ENCODE measurements around the gene TMEM219. TPM values are rescaled to one million over a fixed set of nuclear protein-coding genes. Genes with fewer than 3 reads are reported as not detected.

The TMEM219 gene
- total RNA-seq, 4 donors from 2014 or later, result 78.0 to 109 (median 106) TPM

GRCh38 chr16:30003670-30004423, 42.0 kb downstream of the TMEM219 start:
- DNase-seq (ENCODE audit: low spot score in 2 of 2), result no peak

GRCh38 chr16:30004424-30004776, 42.5 kb downstream of the TMEM219 start:
- Histone ChIP-seq H3K27me3 (peaks cover 10% of the 10 kb centered on the region), H3K9me3 (no peaks in the 10 kb centered on the region), H3K4me3 (no peak overlapping the region), H3K36me3 (peaks cover 42% of the 10 kb centered on the region), H3K4me1 (no peaks in the 10 kb centered on the region), H3K27ac (no peak overlapping the region)
- TF ChIP-seq EP300 (IDR thresholded peaks at IDR 0.05) (no peak), CTCF (IDR thresholded peaks at IDR 0.05) (no peak), POLR2A (IDR thresholded peaks at IDR 0.05) (no peak), POLR2AphosphoS5 (IDR thresholded peaks at IDR 0.05) (no peak)
- no peak for DNase-seq (ENCODE audit: low spot score in 2 of 2)
- 57% methylated on average over 8 of the region's 19 CpGs for WGBS

More at GRCh38 chr16:30003670-30004423, 42.0 kb downstream of the TMEM219 start:
- Histone ChIP-seq H3K9me3 (no peaks in the 10 kb centered on the region), H3K36me3 (peaks cover 46% of the 10 kb centered on the region), H3K4me3 (no peak overlapping the region), H3K27me3 (peaks cover 5% of the 10 kb centered on the region), H3K27ac (no peak overlapping the region), H3K4me1 (no peaks in the 10 kb centered on the region)
- 88% methylated on average over 15 of the region's 17 CpGs for WGBS
- no peak for TF ChIP-seq POLR2AphosphoS5 (IDR thresholded peaks at IDR 0.05)

- TF ChIP-seq POLR2AphosphoS5 (IDR thresholded peaks at IDR 0.05) (no peak), EP300 (IDR thresholded peaks at IDR 0.05) (no peak), POLR2A (IDR thresholded peaks at IDR 0.05) (no peak), CTCF (IDR thresholded peaks at IDR 0.05) (no peak)
Measured at GRCh38 chr16:30004811-30005242, 42.9 kb downstream of the TMEM219 start.

GRCh38 chr16:30005341-30006094, 43.6 kb downstream of the TMEM219 start:
- TF ChIP-seq CTCF (IDR thresholded peaks at IDR 0.05), result peak; percentile 55 to 84
- TF ChIP-seq POLR2AphosphoS5 (IDR thresholded peaks at IDR 0.05), result no peak
- no peak overlapping the region for H3K4me3 ChIP-seq
- 55% methylated on average over 17 of the region's 35 CpGs for WGBS

More at GRCh38 chr16:30004811-30005242, 42.9 kb downstream of the TMEM219 start:
- H3K4me3 ChIP-seq, result no peak overlapping the region
- H3K36me3 ChIP-seq, result peaks cover 38% of the 10 kb centered on the region
- DNase-seq (ENCODE audit: low spot score in 2 of 2), result no peak
- peaks cover 14% of the 10 kb centered on the region for H3K27me3 ChIP-seq
- H3K27ac ChIP-seq, result no peak overlapping the region
- H3K4me1 ChIP-seq, result peaks cover 4% of the 10 kb centered on the region
- 50% methylated on average over 2 of the region's 11 CpGs for WGBS
- no peaks in the 10 kb centered on the region for H3K9me3 ChIP-seq

GRCh38 chr16:30006095-30006473, 44.2 kb downstream of the TMEM219 start:
- DNase-seq (ENCODE audit: low spot score in 2 of 2), result no peak
- H3K4me1 ChIP-seq, result peaks cover 16% of the 10 kb centered on the region
- TF ChIP-seq EP300 (IDR thresholded peaks at IDR 0.05), result no peak
- TF ChIP-seq CTCF (IDR thresholded peaks at IDR 0.05), result no peak
- no peak for TF ChIP-seq POLR2A (IDR thresholded peaks at IDR 0.05)
- TF ChIP-seq POLR2AphosphoS5 (IDR thresholded peaks at IDR 0.05), result no peak
- no peaks in the 10 kb centered on the region for H3K9me3 ChIP-seq
- H3K27ac ChIP-seq, result no peak overlapping the region
- no peak overlapping the region for H3K4me3 ChIP-seq
- peaks cover 27% of the 10 kb centered on the region for H3K27me3 ChIP-seq
- H3K36me3 ChIP-seq, result peaks cover 25% of the 10 kb centered on the region
- WGBS, result 80% methylated on average over 16 of the region's 18 CpGs

More at GRCh38 chr16:30005341-30006094, 43.6 kb downstream of the TMEM219 start:
- H3K9me3 ChIP-seq, result no peaks in the 10 kb centered on the region
- H3K27me3 ChIP-seq, result peaks cover 21% of the 10 kb centered on the region
- DNase-seq (ENCODE audit: low spot score in 2 of 2), result no peak
- peaks cover 31% of the 10 kb centered on the region for H3K36me3 ChIP-seq
- H3K27ac ChIP-seq, result no peak overlapping the region
- peaks cover 10% of the 10 kb centered on the region for H3K4me1 ChIP-seq
